Spleen (tissue), 7 donors: Measurements from ENCODE around the gene SPO11.

Experiments used
- CTCF ChIP-seq, 11 experiments: fragments of 200-600 bp in 7 of 11; fragments of 450-650 bp in 4 of 11; sonication (generic) in 4 of 11; IDR thresholded peaks in 8 of 11; conservative IDR thresholded peaks in 3 of 11; 1 replicate in 7 of 11; 2 replicates in 4 of 11; pipeline versions ENCODE4 v1.4.0 to v1.8.0; 2016 to 2021; ENCODE audit warnings: antibody characterized with exemption in 11 of 11, inconsistent platforms in 4 of 11, mild to moderate bottlenecking in 1 of 11
- POLR2A ChIP-seq, 3 donors: fragments of 450-650 bp; IDR thresholded peaks; one replicate each; pipeline ENCODE4 v1.5.1; 2017; ENCODE audit warnings: antibody characterized with exemption in 3 of 3, mild to moderate bottlenecking in 1 of 3
- donor health status: DM: no; HTN: no; CAD: no; lungs with moderate emphysema.
- donor health status: DM: no; HTN: no; CAD: no.
- donor health status: DM: no; HTN: no; CAD: no.

GRCh38 chr20:57288651-57289277 lies 40.8 kb upstream of the SPO11 start:
- TF ChIP-seq CTCF (IDR thresholded peaks at IDR 0.05 in 8 of 11, conservative IDR thresholded peaks at IDR 0.05 in 3 of 11) (no peak), POLR2A (IDR thresholded peaks at IDR 0.05) (no peak)
